Sigmoid colon (tissue), 3 donors: Measurements from ENCODE around the gene TMCC2.

Experiments used
- POLR2A ChIP-seq, 2 donors: fragments of 450-650 bp; IDR thresholded peaks; one replicate each; pipeline ENCODE4 v1.6.1; 2016; ENCODE audit warnings: antibody characterized with exemption in 2 of 2, mild to moderate bottlenecking in 2 of 2, moderate library complexity in 2 of 2
- TF ChIP-seq, protein P1 (sequence below), 4 experiments: fragments of 450-650 bp in 3 of 4; fragments of 200-600 bp in 1 of 4; IDR thresholded peaks; one replicate each; pipeline ENCODE4 v1.5.1; 2016 to 2019; ENCODE audit warnings: antibody characterized with exemption in 4 of 4, mild to moderate bottlenecking in 3 of 4, moderate library complexity in 2 of 4

DNA sequence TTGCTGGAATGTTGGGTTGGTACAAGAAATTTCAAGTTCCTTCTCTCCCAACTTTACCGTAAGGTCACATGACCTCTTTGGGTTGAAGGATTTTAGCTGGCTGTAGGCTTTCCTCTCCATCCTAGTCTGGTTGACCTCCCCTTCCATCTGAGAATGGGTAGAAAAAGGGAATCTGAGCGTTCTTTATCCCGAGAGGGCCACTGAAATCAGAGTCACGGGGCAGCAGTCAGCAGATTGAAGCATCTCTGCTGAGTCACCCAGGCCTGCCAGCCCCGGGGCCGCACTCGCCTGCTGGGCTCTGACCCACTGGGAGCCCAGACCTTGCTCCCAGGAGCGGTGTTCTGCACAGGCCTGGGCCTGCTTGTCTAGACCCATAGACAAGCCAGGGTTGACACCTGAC is 31.0 kb downstream of the TMCC2 start:
- TF ChIP-seq, protein P1, sequence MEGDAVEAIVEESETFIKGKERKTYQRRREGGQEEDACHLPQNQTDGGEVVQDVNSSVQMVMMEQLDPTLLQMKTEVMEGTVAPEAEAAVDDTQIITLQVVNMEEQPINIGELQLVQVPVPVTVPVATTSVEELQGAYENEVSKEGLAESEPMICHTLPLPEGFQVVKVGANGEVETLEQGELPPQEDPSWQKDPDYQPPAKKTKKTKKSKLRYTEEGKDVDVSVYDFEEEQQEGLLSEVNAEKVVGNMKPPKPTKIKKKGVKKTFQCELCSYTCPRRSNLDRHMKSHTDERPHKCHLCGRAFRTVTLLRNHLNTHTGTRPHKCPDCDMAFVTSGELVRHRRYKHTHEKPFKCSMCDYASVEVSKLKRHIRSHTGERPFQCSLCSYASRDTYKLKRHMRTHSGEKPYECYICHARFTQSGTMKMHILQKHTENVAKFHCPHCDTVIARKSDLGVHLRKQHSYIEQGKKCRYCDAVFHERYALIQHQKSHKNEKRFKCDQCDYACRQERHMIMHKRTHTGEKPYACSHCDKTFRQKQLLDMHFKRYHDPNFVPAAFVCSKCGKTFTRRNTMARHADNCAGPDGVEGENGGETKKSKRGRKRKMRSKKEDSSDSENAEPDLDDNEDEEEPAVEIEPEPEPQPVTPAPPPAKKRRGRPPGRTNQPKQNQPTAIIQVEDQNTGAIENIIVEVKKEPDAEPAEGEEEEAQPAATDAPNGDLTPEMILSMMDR (IDR thresholded peaks at IDR 0.05), result no peak
- TF ChIP-seq POLR2A (IDR thresholded peaks at IDR 0.05), result no peak
